Measurements from ENCODE around the gene SLC6A3. TPM values are rescaled to one million over a fixed set of nuclear protein-coding genes. Genes with fewer than 3 reads are reported as not detected.

Gene SLC6A3
- total RNA-seq, 1 donor from 2014 or later: 0.10 TPM

DNA sequence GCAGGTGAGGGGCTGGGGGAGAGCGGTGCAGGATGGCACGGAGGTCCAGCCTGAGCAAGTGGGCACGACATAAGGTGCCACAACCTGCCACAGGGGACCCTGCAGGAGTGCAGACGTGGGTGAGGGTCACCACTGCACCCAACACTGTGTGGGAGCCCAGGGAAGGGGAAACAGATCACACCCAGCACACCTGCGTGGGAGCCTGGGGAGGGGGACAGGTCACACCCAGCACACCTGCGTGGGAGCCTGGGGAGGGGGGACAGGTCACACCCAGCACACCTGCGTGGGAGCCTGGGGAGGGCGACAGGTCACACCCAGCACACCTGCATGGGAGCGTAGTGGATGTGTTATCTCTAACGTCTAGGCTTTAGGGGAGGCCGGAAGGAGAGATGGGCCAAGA, 53.0 kb downstream of the SLC6A3 start:
- Mint-ChIP-seq H3K27me3 (ENCODE audit: unreplicated experiment) (peaks cover 16% of the 10 kb centered on the region), H3K4me3 (ENCODE audit: unreplicated experiment) (no peak overlapping the region), H3K27ac (ENCODE audit: unreplicated experiment) (no peak overlapping the region), H3K4me1 (ENCODE audit: unreplicated experiment) (no peaks in the 10 kb centered on the region), H3K9me3 (ENCODE audit: unreplicated experiment) (no peaks in the 10 kb centered on the region), H3K36me3 (ENCODE audit: low read depth, unreplicated experiment) (peaks cover 3% of the 10 kb centered on the region)
- TF ChIP-seq, protein P1, sequence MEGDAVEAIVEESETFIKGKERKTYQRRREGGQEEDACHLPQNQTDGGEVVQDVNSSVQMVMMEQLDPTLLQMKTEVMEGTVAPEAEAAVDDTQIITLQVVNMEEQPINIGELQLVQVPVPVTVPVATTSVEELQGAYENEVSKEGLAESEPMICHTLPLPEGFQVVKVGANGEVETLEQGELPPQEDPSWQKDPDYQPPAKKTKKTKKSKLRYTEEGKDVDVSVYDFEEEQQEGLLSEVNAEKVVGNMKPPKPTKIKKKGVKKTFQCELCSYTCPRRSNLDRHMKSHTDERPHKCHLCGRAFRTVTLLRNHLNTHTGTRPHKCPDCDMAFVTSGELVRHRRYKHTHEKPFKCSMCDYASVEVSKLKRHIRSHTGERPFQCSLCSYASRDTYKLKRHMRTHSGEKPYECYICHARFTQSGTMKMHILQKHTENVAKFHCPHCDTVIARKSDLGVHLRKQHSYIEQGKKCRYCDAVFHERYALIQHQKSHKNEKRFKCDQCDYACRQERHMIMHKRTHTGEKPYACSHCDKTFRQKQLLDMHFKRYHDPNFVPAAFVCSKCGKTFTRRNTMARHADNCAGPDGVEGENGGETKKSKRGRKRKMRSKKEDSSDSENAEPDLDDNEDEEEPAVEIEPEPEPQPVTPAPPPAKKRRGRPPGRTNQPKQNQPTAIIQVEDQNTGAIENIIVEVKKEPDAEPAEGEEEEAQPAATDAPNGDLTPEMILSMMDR (IDR thresholded peaks at IDR 0.05; ENCODE audit: unreplicated experiment): no peak
- no peak for DNase-seq (ENCODE audit: low spot score)

DNA sequence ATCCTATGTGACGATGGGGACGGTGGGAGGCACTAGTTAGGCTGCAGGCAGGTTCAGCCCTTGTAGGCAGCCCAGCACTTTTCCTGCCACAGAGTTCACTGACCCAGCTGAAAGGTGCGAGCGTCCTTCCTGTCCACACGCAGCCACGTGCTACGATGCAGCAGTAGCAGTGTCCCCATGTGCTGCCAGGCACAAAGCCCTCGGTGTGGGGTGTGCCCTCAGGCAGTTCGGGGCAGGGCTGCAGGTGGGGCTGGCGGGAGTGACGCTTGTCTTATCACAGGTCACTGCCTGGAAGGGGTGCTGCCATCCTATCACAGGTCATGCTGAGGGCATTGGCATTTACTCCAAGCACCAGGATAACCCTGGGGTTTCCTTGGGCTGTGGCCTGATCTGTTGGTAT, 53.5 kb downstream of the SLC6A3 start:
- peaks cover 3% of the 10 kb centered on the region for H3K36me3 Mint-ChIP-seq (ENCODE audit: low read depth, unreplicated experiment)
- no peak overlapping the region for H3K27ac Mint-ChIP-seq (ENCODE audit: unreplicated experiment)
- H3K4me3 Mint-ChIP-seq (ENCODE audit: unreplicated experiment): no peak overlapping the region
- H3K27me3 Mint-ChIP-seq (ENCODE audit: unreplicated experiment): peaks cover 21% of the 10 kb centered on the region
- H3K9me3 Mint-ChIP-seq (ENCODE audit: unreplicated experiment): no peaks in the 10 kb centered on the region
- no peak for DNase-seq (ENCODE audit: low spot score)
- TF ChIP-seq, protein P1 (IDR thresholded peaks at IDR 0.05; ENCODE audit: unreplicated experiment): no peak
- peaks cover under 1% of the 10 kb centered on the region for H3K4me1 Mint-ChIP-seq (ENCODE audit: unreplicated experiment)

DNA sequence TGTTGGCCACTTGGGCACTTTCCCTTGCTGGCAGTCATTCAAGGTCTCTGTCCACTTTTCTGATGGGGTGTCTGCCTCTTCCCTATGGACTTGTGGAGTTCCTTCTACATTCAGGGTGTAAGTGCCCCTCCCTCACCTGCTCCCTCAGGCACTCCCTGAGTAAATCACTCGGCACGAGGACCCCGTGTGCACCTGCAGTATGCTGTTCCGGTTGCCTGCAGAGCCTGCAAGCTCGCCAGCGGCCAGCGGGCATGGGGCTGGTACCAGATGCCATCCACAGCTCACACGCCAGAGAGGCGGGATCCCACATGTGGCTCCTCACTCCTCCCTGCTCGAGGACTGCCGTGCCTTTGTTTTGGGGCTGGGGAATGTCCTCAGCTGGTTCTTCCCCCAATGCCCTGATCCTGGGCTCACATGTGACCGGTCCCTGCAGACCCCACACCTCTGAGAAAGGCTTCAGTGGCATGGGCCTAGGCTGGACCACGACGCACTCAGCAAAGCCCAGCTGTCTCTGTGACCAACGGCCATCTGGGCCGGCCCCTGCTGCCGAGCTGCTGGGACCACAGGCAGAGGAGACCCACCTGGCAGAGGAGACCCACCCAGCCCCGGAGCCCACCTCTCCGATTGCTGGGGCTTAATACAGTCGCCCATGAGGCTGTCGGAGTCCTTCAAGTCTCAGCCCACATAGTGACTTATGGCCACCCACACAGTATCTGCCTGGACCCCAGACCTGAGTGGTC, 54.2 kb downstream of the SLC6A3 start:
- H3K27me3 Mint-ChIP-seq (ENCODE audit: unreplicated experiment): peaks cover 25% of the 10 kb centered on the region
- no peak for DNase-seq (ENCODE audit: low spot score)

GRCh38 chr5:1390333-1390732, 54.9 kb downstream of the SLC6A3 start:
- H3K4me1 Mint-ChIP-seq (ENCODE audit: unreplicated experiment): peaks cover 10% of the 10 kb centered on the region
- H3K9me3 Mint-ChIP-seq (ENCODE audit: unreplicated experiment): no peaks in the 10 kb centered on the region
- H3K27ac Mint-ChIP-seq (ENCODE audit: unreplicated experiment): no peak overlapping the region
- H3K4me3 Mint-ChIP-seq (ENCODE audit: unreplicated experiment): no peak overlapping the region
- H3K36me3 Mint-ChIP-seq (ENCODE audit: low read depth, unreplicated experiment): peaks cover 3% of the 10 kb centered on the region
- DNase-seq (ENCODE audit: low spot score): no peak
- peaks cover 29% of the 10 kb centered on the region for H3K27me3 Mint-ChIP-seq (ENCODE audit: unreplicated experiment)
- TF ChIP-seq, protein P1 (IDR thresholded peaks at IDR 0.05; ENCODE audit: unreplicated experiment): no peak

More for the DNA sequence above, 54.2 kb downstream of the SLC6A3 start:
- Mint-ChIP-seq H3K4me1 (ENCODE audit: unreplicated experiment) (peaks cover 7% of the 10 kb centered on the region), H3K36me3 (ENCODE audit: low read depth, unreplicated experiment) (peaks cover 3% of the 10 kb centered on the region), H3K9me3 (ENCODE audit: unreplicated experiment) (no peaks in the 10 kb centered on the region), H3K4me3 (ENCODE audit: unreplicated experiment) (no peak overlapping the region), H3K27ac (ENCODE audit: unreplicated experiment) (no peak overlapping the region)
- TF ChIP-seq, protein P1 (IDR thresholded peaks at IDR 0.05; ENCODE audit: unreplicated experiment): no peak

DNA sequence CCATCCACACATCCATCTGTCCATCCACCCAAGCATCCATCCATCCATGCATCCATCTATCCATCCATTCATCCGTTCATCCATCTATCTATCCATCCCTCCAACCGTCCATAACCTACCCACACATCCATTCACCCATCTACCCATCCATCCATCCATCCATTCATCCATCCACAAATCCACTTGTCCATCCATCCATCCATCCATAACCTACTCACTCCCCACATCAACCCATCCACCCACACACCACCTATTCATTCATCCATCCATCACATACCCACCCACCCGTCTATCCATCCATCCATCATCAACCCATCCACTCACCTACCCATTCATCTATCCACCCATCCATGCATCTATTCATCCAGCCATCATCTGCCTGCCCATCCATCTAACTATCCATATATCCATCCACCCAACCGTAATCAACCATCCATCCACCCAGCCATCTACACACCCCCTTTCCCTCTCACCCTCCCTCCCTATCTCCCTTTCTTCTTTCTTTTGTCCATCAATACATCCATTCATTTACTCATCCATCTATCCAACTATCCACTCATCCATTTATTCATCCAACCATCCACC, 56.8 kb downstream of the SLC6A3 start:
- H3K27ac Mint-ChIP-seq (ENCODE audit: unreplicated experiment): no peak overlapping the region
- peaks cover 3% of the 10 kb centered on the region for H3K36me3 Mint-ChIP-seq (ENCODE audit: low read depth, unreplicated experiment)
- H3K27me3 Mint-ChIP-seq (ENCODE audit: unreplicated experiment): peaks cover 31% of the 10 kb centered on the region
- peaks cover 10% of the 10 kb centered on the region for H3K4me1 Mint-ChIP-seq (ENCODE audit: unreplicated experiment)
- TF ChIP-seq, protein P1 (IDR thresholded peaks at IDR 0.05; ENCODE audit: unreplicated experiment): no peak
- H3K9me3 Mint-ChIP-seq (ENCODE audit: unreplicated experiment): no peaks in the 10 kb centered on the region
- DNase-seq (ENCODE audit: low spot score): no peak
- no peak overlapping the region for H3K4me3 Mint-ChIP-seq (ENCODE audit: unreplicated experiment)

All from endothelial cell (in vitro differentiated cells).